ENCODE results near the gene ARL4C. TPM values are rescaled to one million over a fixed set of nuclear protein-coding genes. Genes with fewer than 3 reads are reported as not detected.

The ARL4C gene
- total and polyA plus RNA-seq, 8 donors, result 3.6 to 14.2 (median 9.9) TPM

- 86 to 93% (median 91%) methylated on average over 4 of the region's 4 CpGs for WGBS, 5 donors
- DNase-seq, result no peak
- H3K36me3 ChIP-seq, result no peaks in the 10 kb centered on the region
- no peaks in the 10 kb centered on the region for H3K9me3 ChIP-seq
- intact Hi-C loops (cut with DNase I; ENCODE audit: low total_unique reads), result no loop called here
- no peak for TF ChIP-seq POLR2A (IDR thresholded peaks at IDR 0.05)
- TF ChIP-seq, protein P1, sequence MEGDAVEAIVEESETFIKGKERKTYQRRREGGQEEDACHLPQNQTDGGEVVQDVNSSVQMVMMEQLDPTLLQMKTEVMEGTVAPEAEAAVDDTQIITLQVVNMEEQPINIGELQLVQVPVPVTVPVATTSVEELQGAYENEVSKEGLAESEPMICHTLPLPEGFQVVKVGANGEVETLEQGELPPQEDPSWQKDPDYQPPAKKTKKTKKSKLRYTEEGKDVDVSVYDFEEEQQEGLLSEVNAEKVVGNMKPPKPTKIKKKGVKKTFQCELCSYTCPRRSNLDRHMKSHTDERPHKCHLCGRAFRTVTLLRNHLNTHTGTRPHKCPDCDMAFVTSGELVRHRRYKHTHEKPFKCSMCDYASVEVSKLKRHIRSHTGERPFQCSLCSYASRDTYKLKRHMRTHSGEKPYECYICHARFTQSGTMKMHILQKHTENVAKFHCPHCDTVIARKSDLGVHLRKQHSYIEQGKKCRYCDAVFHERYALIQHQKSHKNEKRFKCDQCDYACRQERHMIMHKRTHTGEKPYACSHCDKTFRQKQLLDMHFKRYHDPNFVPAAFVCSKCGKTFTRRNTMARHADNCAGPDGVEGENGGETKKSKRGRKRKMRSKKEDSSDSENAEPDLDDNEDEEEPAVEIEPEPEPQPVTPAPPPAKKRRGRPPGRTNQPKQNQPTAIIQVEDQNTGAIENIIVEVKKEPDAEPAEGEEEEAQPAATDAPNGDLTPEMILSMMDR (IDR thresholded peaks at IDR 0.05), result no peak
- TF ChIP-seq EP300 (IDR thresholded peaks at IDR 0.05), result no peak
- TF ChIP-seq POLR2AphosphoS5 (IDR thresholded peaks at IDR 0.05), result no peak
- no peak overlapping the region for H3K27ac ChIP-seq
- H3K4me1 ChIP-seq, result peaks cover 0 to 15% (median 7%) of the 10 kb centered on the region in 4 donors
- H3K4me3 ChIP-seq, result no peak overlapping the region
- no peaks in the 10 kb centered on the region for H3K27me3 ChIP-seq
Observed at GRCh38 chr2:234467289-234467688, 29.6 kb downstream of the ARL4C start.

DNA sequence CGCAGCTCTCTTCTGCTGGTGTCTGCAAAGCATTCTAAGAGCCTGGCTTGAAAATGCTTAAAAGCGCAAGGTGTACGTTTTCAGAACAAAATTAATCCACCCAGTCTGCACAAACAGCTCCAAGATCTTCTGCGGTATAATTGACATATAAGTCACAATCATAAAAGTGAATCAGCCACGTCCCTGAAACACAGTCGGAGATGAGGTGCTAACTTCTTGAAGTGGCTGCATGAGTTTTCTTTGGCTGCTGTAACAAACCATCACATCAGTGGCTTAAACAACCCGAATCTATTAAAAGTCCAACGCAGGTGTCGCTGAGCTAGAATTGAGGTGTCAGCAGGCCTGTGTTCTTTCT lies 32.6 kb downstream of the ARL4C start:
- intact Hi-C loops (cut with DNase I; ENCODE audit: low total_unique reads), result no loop called here

GRCh38 chr2:234463626-234464290 lies 33.1 kb downstream of the ARL4C start:
- Histone ChIP-seq H3K27ac (peak overlapping the region; percentile 6 to 74 (median 49)), H3K27me3 (no peaks in the 10 kb centered on the region), H3K4me1 (peaks cover 0 to 15% (median 9%) of the 10 kb centered on the region in 4 donors), H3K9me3 (no peaks in the 10 kb centered on the region), H3K4me3 (no peak overlapping the region), H3K36me3 (no peaks in the 10 kb centered on the region)
- TF ChIP-seq POLR2AphosphoS5 (IDR thresholded peaks at IDR 0.05) (peak in 2 of 3 donors; percentile 57 to 83), EP300 (IDR thresholded peaks at IDR 0.05) (no peak), POLR2A (IDR thresholded peaks at IDR 0.05) (no peak)
- TF ChIP-seq, protein P1 (IDR thresholded peaks at IDR 0.05), result no peak
- DNase-seq, result peak; percentile 71 to 86
- intact Hi-C loops (cut with DNase I; ENCODE audit: low total_unique reads), result no loop called here
- 29 to 58% (median 37%) methylated on average over 17 of the region's 17 CpGs for WGBS, 5 donors

More for the DNA sequence above, 32.6 kb downstream of the ARL4C start:
- H3K9me3 ChIP-seq, result no peaks in the 10 kb centered on the region
- TF ChIP-seq POLR2A (IDR thresholded peaks at IDR 0.05), result no peak
- TF ChIP-seq, protein P1 (IDR thresholded peaks at IDR 0.05), result no peak
- no peak for TF ChIP-seq POLR2AphosphoS5 (IDR thresholded peaks at IDR 0.05)
- no peak for TF ChIP-seq EP300 (IDR thresholded peaks at IDR 0.05)
- WGBS, 5 donors, result 49 to 77% (median 61%) methylated on average over 9 of the region's 9 CpGs
- H3K4me3 ChIP-seq, result no peak overlapping the region
- no peaks in the 10 kb centered on the region for H3K27me3 ChIP-seq
- H3K27ac ChIP-seq, result peak overlapping the region; percentile 6 to 74 (median 37)
- no peak for DNase-seq
- no peaks in the 10 kb centered on the region for H3K36me3 ChIP-seq
- peaks cover 0 to 15% (median 9%) of the 10 kb centered on the region in 4 donors for H3K4me1 ChIP-seq

GRCh38 chr2:234462218-234462992 lies 34.5 kb downstream of the ARL4C start:
- H3K36me3 ChIP-seq, result no peaks in the 10 kb centered on the region
- H3K4me3 ChIP-seq, result no peak overlapping the region
- peaks cover 0 to 13% (median 0%) of the 10 kb centered on the region in 4 donors for H3K9me3 ChIP-seq
- H3K27ac ChIP-seq, result peak overlapping the region in 1 of 5 donors; percentile 8
- WGBS, 5 donors, result 81 to 88% (median 83%) methylated on average over 10 of the region's 10 CpGs
- H3K27me3 ChIP-seq, result no peaks in the 10 kb centered on the region
- no peak for DNase-seq
- intact Hi-C loops (cut with DNase I; ENCODE audit: low total_unique reads), result no loop called here
- peaks cover 0 to 15% (median 9%) of the 10 kb centered on the region in 4 donors for H3K4me1 ChIP-seq
- no peak for TF ChIP-seq POLR2AphosphoS5 (IDR thresholded peaks at IDR 0.05)
- no peak for TF ChIP-seq POLR2A (IDR thresholded peaks at IDR 0.05)
- TF ChIP-seq EP300 (IDR thresholded peaks at IDR 0.05), result no peak
- TF ChIP-seq, protein P1 (IDR thresholded peaks at IDR 0.05), result no peak

Measured in stomach (tissue), 9 donors.